Left ventricle myocardium inferior (tissue), 1 donor: ENCODE measurements around the gene PRKAA1. TPM values are rescaled to one million over a fixed set of nuclear protein-coding genes. Genes with fewer than 3 reads are reported as not detected.
A peak's percentile ranks its signal among the peaks of the same experiment; 100 is the strongest.
"Not testable (repeated sequence)": the region's sequence is repeated elsewhere in the genome, so short reads cannot be mapped to it uniquely, and the experiment has no call there.

Experiments used
- DNase-seq: peaks from one replicate; pipeline ENCODE4 v3.0.0-alpha.2; 2020
- H3K27ac ChIP-seq: fragments of 200-600 bp; replicated peaks from 2 replicates; pipeline ENCODE4 v1.8.0; 2021
- H3K27me3 ChIP-seq: fragments of 200-600 bp; 2 replicates; pipeline ENCODE4 v1.8.0; 2021; ENCODE audit warnings: low read depth
- H3K36me3 ChIP-seq: fragments of 200-600 bp; 2 replicates; pipeline ENCODE4 v1.8.0; 2021
- H3K4me1 ChIP-seq: fragments of 200-600 bp; 2 replicates; pipeline ENCODE4 v1.8.0; 2021
- H3K4me3 ChIP-seq: fragments of 200-600 bp; 2 replicates; pipeline ENCODE4 v1.8.0; 2021; ENCODE audit warnings: mild to moderate bottlenecking, moderate library complexity
- H3K9me3 ChIP-seq: fragments of 200-600 bp; replicated peaks from 2 replicates; pipeline ENCODE4 v1.8.0; 2021
- CTCF ChIP-seq: fragments of 200-600 bp; IDR thresholded peaks from 2 replicates; pipeline ENCODE4 v1.8.0; 2021; ENCODE audit warnings: antibody characterized with exemption, mild to moderate bottlenecking, borderline replicate concordance
- intact Hi-C: fragments of 100-400 bp; cut with micrococcal nuclease; formaldehyde crosslinking; loops from one replicate; pipeline ENCODE4 v1.11.0; 2022
- total RNA-seq: library from RNA; stranded (reverse); fragmentation: NEBNext Ultra II Directional; extraction: Animal tissue kit (Norgen Biotek cat#: 25700); gene quantifications from one replicate; pipeline ENCODE4 v1.2.1, GENCODE V29; 2021
- donor health status: DM: no; HTN: yes; CAD: no; lungs with severe emphysema.

Gene PRKAA1
- total RNA-seq, 1 donor from 2014 or later = 38.5 TPM

GRCh38 chr5:40797273-40798011 is 732 bp downstream of the PRKAA1 start:
- H3K9me3 ChIP-seq = no peaks in the 10 kb centered on the region
- peaks cover 62% of the 10 kb centered on the region for H3K4me1 ChIP-seq
- intact Hi-C loops = no loop called here
- peak overlapping the region; percentile 98 for H3K4me3 ChIP-seq
- no peak for TF ChIP-seq CTCF
- H3K27me3 ChIP-seq = no peaks in the 10 kb centered on the region
- H3K27ac ChIP-seq = peak overlapping the region; percentile 95
- peak; percentile 82 for DNase-seq
- no peaks in the 10 kb centered on the region for H3K36me3 ChIP-seq

GRCh38 chr5:40796487-40796889 is 1.7 kb downstream of the PRKAA1 start:
- DNase-seq = no peak
- TF ChIP-seq CTCF = no peak
- Histone ChIP-seq H3K9me3 (no peaks in the 10 kb centered on the region), H3K36me3 (no peaks in the 10 kb centered on the region), H3K4me3 (peak overlapping the region; percentile 98), H3K27me3 (no peaks in the 10 kb centered on the region), H3K4me1 (peaks cover 71% of the 10 kb centered on the region), H3K27ac (peak overlapping the region; percentile 95)
- intact Hi-C loops = no loop called here

GRCh38 chr5:40794877-40795276 is 3.3 kb downstream of the PRKAA1 start:
- DNase-seq, intact Hi-C loops, H3K27me3 ChIP-seq, H3K9me3 ChIP-seq, H3K27ac ChIP-seq, H3K36me3 ChIP-seq, H3K4me3 ChIP-seq: not testable (repeated sequence)
- H3K4me1 ChIP-seq = peaks cover 87% of the 10 kb centered on the region

GRCh38 chr5:40794340-40794739 is 3.8 kb downstream of the PRKAA1 start:
- H3K27ac ChIP-seq, H3K27me3 ChIP-seq, DNase-seq, H3K4me3 ChIP-seq, H3K36me3 ChIP-seq, H3K9me3 ChIP-seq, intact Hi-C loops: not testable (repeated sequence)
- H3K4me1 ChIP-seq = peaks cover 92% of the 10 kb centered on the region

- intact Hi-C loops, H3K9me3 ChIP-seq, H3K36me3 ChIP-seq, DNase-seq, H3K27me3 ChIP-seq, H3K4me3 ChIP-seq, H3K27ac ChIP-seq: not testable (repeated sequence)
- peaks cover 85% of the 10 kb centered on the region for H3K4me1 ChIP-seq
These were observed 5.5 kb downstream of the PRKAA1 start for GRCh38 chr5:40792691-40793090.

GRCh38 chr5:40791715-40792139 is 6.4 kb downstream of the PRKAA1 start:
- intact Hi-C loops = no loop called here
- Histone ChIP-seq H3K4me1 (peaks cover 75% of the 10 kb centered on the region), H3K27me3 (no peaks in the 10 kb centered on the region), H3K4me3 (no peak overlapping the region), H3K27ac (no peak overlapping the region), H3K36me3 (peaks cover 8% of the 10 kb centered on the region), H3K9me3 (peaks cover 9% of the 10 kb centered on the region)
- no peak for DNase-seq
- no peak for TF ChIP-seq CTCF

GRCh38 chr5:40790947-40791593 is 7.1 kb downstream of the PRKAA1 start:
- Histone ChIP-seq H3K4me1 (peaks cover 69% of the 10 kb centered on the region), H3K27ac (no peak overlapping the region), H3K4me3 (no peak overlapping the region), H3K9me3 (peaks cover 9% of the 10 kb centered on the region), H3K27me3 (no peaks in the 10 kb centered on the region), H3K36me3 (peaks cover 8% of the 10 kb centered on the region)
- no peak for DNase-seq
- TF ChIP-seq CTCF = no peak
- intact Hi-C loops = no loop called here

- H3K9me3 ChIP-seq, H3K4me3 ChIP-seq, intact Hi-C loops, H3K27ac ChIP-seq, H3K27me3 ChIP-seq, DNase-seq, H3K36me3 ChIP-seq: not testable (repeated sequence)
- peaks cover 58% of the 10 kb centered on the region for H3K4me1 ChIP-seq
These were observed 9.2 kb downstream of the PRKAA1 start for GRCh38 chr5:40788941-40789340.
